ENCODE data around the gene SLC7A8. TPM values are rescaled to one million over a fixed set of nuclear protein-coding genes. Genes with fewer than 3 reads are reported as not detected.

SLC7A8 gene
- total RNA-seq, 2 experiments from 2014 or later = 4.0 to 11.4 TPM

GRCh38 chr14:23112359-23113178, 70.9 kb downstream of the SLC7A8 start:
- H3K27ac ChIP-seq (ENCODE audit: low read depth, low read length, poor library complexity, severe bottlenecking) = no peak overlapping the region
- ChIA-PET CTCF (ENCODE audit: unreplicated experiment) (interaction anchor here (0.6 to 0.9 kb wide), 3 partner anchors 9 to 386 kb away, joined by 3 to 4 read pairs (median 3); no protein-coding TSS in a partner anchor), POLR2A (interaction anchor here (0.6 kb wide), 1 partner anchor 384 kb away, joined by 4 read pairs; no protein-coding TSS in a partner anchor)
- no peak for DNase-seq (ENCODE audit: low spot score)
- H2AFZ ChIP-seq (ENCODE audit: low read length) = no peak overlapping the region
- no peak overlapping the region for H3K4me3 ChIP-seq (ENCODE audit: low read depth, low read length, poor library complexity, severe bottlenecking)
- H3K36me3 ChIP-seq (ENCODE audit: insufficient read depth, low read length) = no peaks in the 10 kb centered on the region
- H3K9me3 ChIP-seq (ENCODE audit: low read length) = no peaks in the 10 kb centered on the region
- no peaks in the 10 kb centered on the region for H4K20me1 ChIP-seq (ENCODE audit: insufficient read depth, low read length)
- no TSS peak for BruUV-seq (replicated peaks)
- no peaks in the 10 kb centered on the region for H3K4me1 ChIP-seq (ENCODE audit: insufficient read depth, low read length, poor library complexity, severe bottlenecking)
- H3K4me2 ChIP-seq (ENCODE audit: low read length) = no peak overlapping the region
- H3K79me2 ChIP-seq (ENCODE audit: insufficient read depth, low read depth, low read length) = no peaks in the 10 kb centered on the region
- no peaks in the 10 kb centered on the region for H3K9me2 ChIP-seq (ENCODE audit: insufficient read depth, low read length)
- TF ChIP-seq CTCF (conservative IDR thresholded peaks at IDR 0.05; ENCODE audit: low read length) (no peak), EZH2phosphoT487 (IDR thresholded peaks at IDR 0.05; ENCODE audit: borderline replicate concordance, low read depth, low read length) (no peak)
- intact Hi-C loops (cut with micrococcal nuclease; ENCODE audit: unreplicated experiment) = no loop called here

- H3K9me3 ChIP-seq (ENCODE audit: low read length) = no peaks in the 10 kb centered on the region
- H3K79me2 ChIP-seq (ENCODE audit: insufficient read depth, low read depth, low read length) = no peaks in the 10 kb centered on the region
- no peak overlapping the region for H3K27ac ChIP-seq (ENCODE audit: low read depth, low read length, poor library complexity, severe bottlenecking)
- H3K9me2 ChIP-seq (ENCODE audit: insufficient read depth, low read length) = no peaks in the 10 kb centered on the region
- H3K4me2 ChIP-seq (ENCODE audit: low read length) = no peak overlapping the region
- no peak for TF ChIP-seq CTCF (conservative IDR thresholded peaks at IDR 0.05; ENCODE audit: low read length)
- TF ChIP-seq EZH2phosphoT487 (IDR thresholded peaks at IDR 0.05; ENCODE audit: borderline replicate concordance, low read depth, low read length) = no peak
- H3K4me1 ChIP-seq (ENCODE audit: insufficient read depth, low read length, poor library complexity, severe bottlenecking) = no peaks in the 10 kb centered on the region
- no peaks in the 10 kb centered on the region for H4K20me1 ChIP-seq (ENCODE audit: insufficient read depth, low read length)
- no peak overlapping the region for H3K4me3 ChIP-seq (ENCODE audit: low read depth, low read length, poor library complexity, severe bottlenecking)
- H2AFZ ChIP-seq (ENCODE audit: low read length) = no peak overlapping the region
- no TSS peak for BruUV-seq (replicated peaks)
- intact Hi-C loops (cut with micrococcal nuclease; ENCODE audit: unreplicated experiment) = no loop called here
- H3K36me3 ChIP-seq (ENCODE audit: insufficient read depth, low read length) = no peaks in the 10 kb centered on the region
- no peak for DNase-seq (ENCODE audit: low spot score)
- ChIA-PET CTCF (ENCODE audit: unreplicated experiment) (interaction anchor here (1.0 kb wide), 2 partner anchors 16 to 42 kb away, joined by 3 to 4 read pairs; partner anchors contain the start of gene ACIN1), POLR2A (no interaction called here)
Observed at GRCh38 chr14:23110579-23111365, 72.7 kb downstream of the SLC7A8 start.
